CD4-positive, alpha-beta T cell treated with Interleukin-12 subunit alpha and Interleukin-12 subunit beta, for 1 hour (primary cell): ENCODE measurements around the gene RHOBTB1.

ENCODE experiments used
- DNase-seq: peaks from one replicate; pipeline ENCODE4 v3.0.0-alpha.2; 2020

RHOBTB1 gene

GRCh38 chr10:60903096-60903495 lies 40.9 kb downstream of the RHOBTB1 start:
- DNase-seq: no peak

DNA sequence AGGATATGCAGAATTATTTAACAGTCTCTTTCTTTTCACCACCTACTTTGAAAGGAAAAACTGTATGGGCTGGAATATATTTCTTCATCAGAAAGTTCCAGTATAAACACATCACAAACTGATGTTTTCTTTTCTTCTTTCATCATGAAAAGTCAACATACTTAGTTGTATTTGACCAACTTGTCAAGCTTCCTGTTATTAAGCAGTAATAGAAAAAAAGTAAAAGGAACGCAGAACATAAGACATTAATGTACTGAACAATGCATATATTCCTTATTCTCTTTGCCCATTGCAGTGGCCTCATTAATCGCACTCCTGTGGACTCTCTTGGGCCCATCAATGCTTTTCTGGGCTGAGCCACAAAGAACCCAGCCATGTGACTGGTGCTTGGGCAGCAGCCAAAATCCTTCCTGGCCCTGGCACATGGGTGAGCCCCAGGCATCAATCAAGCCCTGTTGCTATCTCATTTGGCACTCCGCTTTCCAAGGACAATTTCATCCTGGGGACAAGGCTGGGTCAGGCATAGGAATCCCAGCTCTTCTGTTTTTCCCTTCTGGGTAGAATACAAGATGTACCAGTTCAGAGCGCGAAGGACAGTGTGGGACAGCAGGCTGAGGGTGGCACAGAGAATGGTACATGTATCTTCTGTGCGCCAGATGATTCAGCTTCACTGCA lies 42.3 kb downstream of the RHOBTB1 start:
- DNase-seq: no peak

DNA sequence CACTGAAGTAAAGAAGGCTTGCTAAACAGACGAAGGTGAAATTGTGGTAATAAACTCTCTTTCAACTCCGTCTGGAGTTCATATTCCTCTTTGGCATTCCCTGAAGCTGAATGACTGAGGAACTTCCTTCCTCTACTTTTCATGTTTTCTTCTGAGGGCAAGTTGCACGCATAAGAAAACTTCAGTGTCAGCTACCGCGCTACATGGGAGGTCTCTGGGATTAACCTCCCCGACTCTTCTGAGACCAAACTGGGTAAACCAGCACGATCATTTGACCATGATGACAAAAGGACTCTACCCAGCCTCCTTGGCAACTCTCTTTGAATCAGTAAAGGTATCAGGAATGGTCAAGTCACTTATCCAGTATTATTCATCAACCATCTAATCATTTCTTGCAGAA lies 44.7 kb downstream of the RHOBTB1 start:
- DNase-seq: no peak

DNA sequence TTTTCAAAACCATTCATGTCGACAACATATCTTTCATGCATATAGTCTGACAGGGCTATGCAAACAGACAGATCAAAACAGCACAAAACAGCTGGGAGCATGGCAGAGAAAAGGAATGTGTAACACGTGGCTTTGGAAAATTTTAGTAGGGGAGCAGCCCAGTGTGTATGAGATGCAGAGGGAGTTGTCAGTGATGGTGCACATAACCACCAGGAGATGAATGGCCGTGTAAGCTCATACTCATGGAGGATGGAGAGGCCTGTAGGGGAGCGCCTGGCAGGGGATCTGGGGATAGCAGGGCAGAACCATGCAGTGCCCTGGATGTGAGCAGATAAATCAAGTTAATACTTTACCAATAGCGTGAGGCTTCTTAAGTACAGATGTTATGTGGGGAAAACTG lies 45.7 kb downstream of the RHOBTB1 start:
- DNase-seq: no peak

- no peak for DNase-seq
Observed at GRCh38 chr10:60896810-60897209, 47.2 kb downstream of the RHOBTB1 start.

- no peak for DNase-seq
Observed at GRCh38 chr10:60896033-60896432, 48.0 kb downstream of the RHOBTB1 start.

GRCh38 chr10:60894786-60895185 lies 49.2 kb downstream of the RHOBTB1 start:
- no peak for DNase-seq

- DNase-seq: no peak
Observed at GRCh38 chr10:60893231-60893630, 50.8 kb downstream of the RHOBTB1 start.

DNA sequence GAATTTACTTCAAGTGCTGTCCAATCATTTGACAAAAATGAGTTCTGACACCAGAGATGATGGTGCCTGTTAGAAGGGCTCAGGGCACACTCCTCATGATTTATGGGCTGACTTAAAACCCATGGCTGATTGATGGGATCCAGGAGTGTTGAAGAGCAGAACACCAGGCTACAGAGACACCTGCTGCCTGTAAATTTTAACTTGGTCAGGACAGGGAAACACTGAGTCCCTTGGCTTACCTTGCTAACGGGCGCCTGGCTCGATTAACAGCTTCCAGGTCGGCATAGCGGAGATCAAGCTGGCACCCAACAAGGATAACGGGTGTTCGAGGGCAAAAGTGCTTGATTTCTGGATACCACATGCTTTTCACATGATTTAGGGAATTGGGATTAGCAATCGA lies 51.4 kb downstream of the RHOBTB1 start:
- no peak for DNase-seq

GRCh38 chr10:60890811-60891210 lies 53.2 kb downstream of the RHOBTB1 start:
- no peak for DNase-seq

DNA sequence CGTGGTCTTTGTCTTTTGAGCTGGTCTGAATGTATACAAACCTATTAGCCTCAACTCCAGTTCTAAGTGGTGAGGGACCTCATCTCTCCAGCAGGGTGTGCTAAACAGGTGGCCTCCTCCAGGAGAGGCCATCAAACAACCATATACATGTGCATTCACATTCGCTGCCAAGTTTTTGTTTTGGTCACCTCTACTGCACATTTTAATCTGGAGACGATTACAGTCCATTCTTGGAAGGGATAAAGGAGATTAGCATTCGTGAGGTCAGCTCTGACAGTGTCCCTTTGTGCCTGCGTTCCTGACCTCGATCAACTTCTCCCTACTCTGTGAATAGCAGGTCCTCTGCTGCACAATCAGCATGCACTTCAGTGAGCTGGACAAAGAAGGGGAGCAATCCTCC lies 60.8 kb downstream of the RHOBTB1 start:
- DNase-seq: no peak

DNA sequence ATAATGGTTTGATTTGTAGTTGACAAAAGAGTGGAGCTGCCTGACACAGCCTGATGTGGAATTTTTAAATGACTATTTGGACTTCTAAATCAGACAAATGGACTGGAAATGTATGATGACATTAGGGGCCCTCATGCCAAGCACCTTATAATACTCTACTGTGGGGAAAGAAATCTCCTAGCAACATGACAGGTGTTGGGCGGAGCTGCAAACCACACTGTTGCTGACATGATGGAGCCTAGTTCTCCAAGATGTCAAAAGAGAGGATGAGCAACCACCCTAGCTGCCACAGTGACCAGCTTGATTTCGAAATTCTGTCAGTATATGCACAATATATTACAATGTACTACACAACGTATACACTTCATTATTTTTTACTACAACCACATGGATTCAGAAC lies 65.8 kb downstream of the RHOBTB1 start:
- DNase-seq: no peak

GRCh38 chr10:60877777-60878120 lies 66.2 kb downstream of the RHOBTB1 start:
- no peak for DNase-seq

GRCh38 chr10:60877061-60877776 lies 66.8 kb downstream of the RHOBTB1 start:
- no peak for DNase-seq

GRCh38 chr10:60873758-60874157 lies 70.2 kb downstream of the RHOBTB1 start:
- DNase-seq: no peak

DNA sequence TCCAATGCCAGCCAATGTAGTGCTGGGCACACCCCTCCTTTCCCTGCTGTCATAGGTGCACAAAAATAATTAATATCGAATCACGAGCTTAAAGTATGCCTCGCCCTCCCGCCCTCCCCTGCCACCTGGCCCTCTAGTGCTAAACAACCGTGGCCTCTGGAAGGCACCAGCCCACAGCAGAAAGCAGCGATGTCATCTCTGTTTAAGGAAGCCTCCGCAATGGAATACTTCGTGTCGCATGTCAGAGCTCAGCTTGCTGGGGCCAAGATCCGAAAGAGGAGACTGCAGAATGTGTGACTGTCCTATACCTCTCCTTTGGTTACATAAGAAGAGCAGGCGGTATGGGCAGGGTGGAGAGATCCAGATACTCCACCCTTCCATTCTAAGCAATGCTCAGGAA lies 71.5 kb downstream of the RHOBTB1 start:
- DNase-seq: no peak

GRCh38 chr10:60871215-60871614 lies 72.8 kb downstream of the RHOBTB1 start:
- DNase-seq: no peak

- DNase-seq: no peak
Observed at GRCh38 chr10:60870803-60871202, 73.2 kb downstream of the RHOBTB1 start.

GRCh38 chr10:60870416-60870728 lies 73.6 kb downstream of the RHOBTB1 start:
- DNase-seq: no peak

DNA sequence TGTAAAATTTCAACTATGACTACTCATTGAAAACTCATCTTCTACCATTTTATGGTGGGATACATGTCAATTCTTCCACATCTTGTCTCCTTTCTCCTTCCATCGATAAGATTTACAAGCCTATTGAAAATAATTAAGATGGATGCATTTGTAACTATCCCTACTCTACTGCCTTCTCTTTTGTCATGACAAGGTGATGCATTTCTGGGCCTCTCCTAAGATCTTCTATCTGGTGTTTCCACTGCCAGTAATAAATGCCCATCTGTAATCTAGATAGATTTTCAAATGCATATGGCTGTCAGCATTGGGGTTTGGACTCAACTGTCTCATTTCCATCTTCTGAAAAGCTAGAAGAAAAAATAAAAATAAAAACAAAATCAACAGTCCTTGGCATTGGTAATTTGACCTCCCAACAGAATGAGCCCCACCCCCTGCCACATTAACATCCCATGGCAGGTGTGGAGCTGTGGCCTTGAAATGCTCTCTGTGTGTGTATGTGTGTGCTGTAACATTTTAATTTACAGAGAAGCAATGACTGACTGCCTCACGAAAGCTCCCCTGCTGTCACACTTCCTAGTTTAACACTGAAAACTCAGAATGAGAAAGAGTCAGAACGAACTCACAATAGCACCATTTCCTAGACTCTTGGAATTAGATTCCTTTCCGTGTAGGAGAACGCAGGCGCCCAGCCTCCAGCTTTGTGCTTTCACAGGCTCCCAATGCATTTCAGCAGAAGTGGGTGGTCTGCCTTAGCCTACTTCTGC lies 74.2 kb downstream of the RHOBTB1 start:
- DNase-seq: no peak

GRCh38 chr10:60868946-60869345 lies 75.0 kb downstream of the RHOBTB1 start:
- DNase-seq: no peak

- no peak for DNase-seq
Observed at GRCh38 chr10:60865198-60865783, 78.7 kb downstream of the RHOBTB1 start.

GRCh38 chr10:60863796-60864195 lies 80.2 kb downstream of the RHOBTB1 start:
- DNase-seq: no peak

DNA sequence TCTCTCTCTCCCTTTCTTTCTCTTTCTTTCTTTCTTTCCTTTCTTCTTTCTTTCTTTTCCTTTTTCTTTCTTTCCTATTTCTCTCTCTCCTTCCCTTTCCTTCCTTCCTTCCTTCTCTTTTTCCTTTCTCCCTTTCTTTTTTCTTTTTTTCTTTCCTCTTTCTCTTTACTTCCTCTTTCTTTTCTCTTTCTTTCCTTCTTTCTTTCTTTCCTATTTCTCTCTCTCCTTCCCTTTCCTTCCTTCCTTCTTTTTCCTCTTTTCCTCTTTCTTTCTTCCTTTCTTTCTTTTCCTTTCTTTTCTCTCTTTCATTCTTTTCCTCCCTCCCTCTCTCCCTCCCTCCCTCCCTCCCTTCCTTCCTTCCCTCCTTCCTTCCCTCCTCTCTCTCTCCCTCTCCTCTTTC lies 81.5 kb downstream of the RHOBTB1 start:
- no peak for DNase-seq
